Measurements from ENCODE around the gene AHNAK2. TPM values are rescaled to one million over a fixed set of nuclear protein-coding genes. Genes with fewer than 3 reads are reported as not detected.

Gene AHNAK2
- total RNA-seq, 1 experiment from 2014 or later: 45.0 TPM

DNA sequence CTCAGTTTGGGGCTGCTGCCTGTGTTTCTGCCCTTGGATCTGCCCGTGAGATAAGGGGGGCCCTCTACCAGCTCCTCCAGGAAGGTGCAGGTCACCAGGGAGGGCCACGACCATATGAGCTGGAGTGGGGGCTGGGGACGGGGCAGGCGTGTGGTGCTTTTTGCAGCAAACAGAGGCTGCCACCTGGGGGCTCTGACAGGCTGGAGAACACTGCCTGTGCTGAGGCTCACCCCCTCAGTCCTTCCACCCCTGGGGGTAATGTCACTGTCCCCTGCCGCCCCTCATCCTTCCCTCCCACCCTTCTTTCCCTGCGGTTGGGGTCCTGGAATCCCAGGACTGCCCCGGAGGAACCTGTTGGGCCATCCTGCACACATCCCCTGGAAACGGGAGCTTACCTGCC lies 50.3 kb downstream of the AHNAK2 start:
- intact Hi-C loops (cut with micrococcal nuclease): no loop called here
- RAD21 ChIA-PET (ENCODE audit: low non-redundant PET in 1 of 2, low total read pairs in 2 of 2, uncharacterized antibody in 2 of 2, unreplicated experiment in 2 of 2): no interaction called here

DNA sequence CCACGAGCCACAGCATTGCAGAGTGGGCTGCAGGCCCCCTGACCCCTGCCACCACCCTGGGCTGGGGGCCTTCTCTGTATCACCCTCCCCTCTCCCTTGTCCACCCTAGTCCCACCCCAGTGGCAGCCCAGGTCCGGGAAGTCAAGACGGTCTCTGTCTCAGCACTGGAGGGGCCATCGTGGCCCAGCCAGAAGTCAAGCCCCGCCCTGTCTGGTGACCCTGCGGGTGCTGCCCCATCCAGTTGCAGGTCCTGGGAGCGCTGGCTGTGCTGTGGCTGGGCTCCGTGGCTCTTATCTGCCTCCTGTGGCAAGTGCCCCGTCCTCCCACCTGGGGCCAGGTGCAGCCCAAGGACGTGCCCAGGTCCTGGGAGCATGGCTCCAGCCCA lies 50.8 kb downstream of the AHNAK2 start:
- intact Hi-C loops (cut with micrococcal nuclease): no loop called here
- no peaks in the 10 kb centered on the region for H3K4me1 ChIP-seq (ENCODE audit: control insufficient read depth in 1 of 2, insufficient read depth in 2 of 2, low read length in 2 of 2)
- ChIA-PET RAD21 (ENCODE audit: low non-redundant PET in 1 of 2, low total read pairs in 2 of 2, uncharacterized antibody in 2 of 2, unreplicated experiment in 2 of 2) (no interaction called here), POLR2A (no interaction called here), CTCF (no interaction called here)
- no peaks in the 10 kb centered on the region for H4K20me1 ChIP-seq (ENCODE audit: insufficient read depth)
- no peak overlapping the region for H3K4me2 ChIP-seq (ENCODE audit: low read length)
- H3K27ac ChIP-seq (ENCODE audit: low read depth, low read length): no peak overlapping the region
- no peak overlapping the region for H2AFZ ChIP-seq (ENCODE audit: low read depth, low read length, poor library complexity, severe bottlenecking)
- BruUV-seq (replicated peaks): no TSS peak
- no peaks in the 10 kb centered on the region for H3K79me2 ChIP-seq (ENCODE audit: insufficient read depth, low read length)
- H3K4me3 ChIP-seq (replicated peaks in 1 of 2; ENCODE audit: low read depth in 1 of 2, low read length in 2 of 2): no peak overlapping the region
- no peaks in the 10 kb centered on the region for H3K9me2 ChIP-seq (ENCODE audit: insufficient read depth)
- no peaks in the 10 kb centered on the region for H3K27me3 ChIP-seq (ENCODE audit: insufficient read depth, low read length)
- H3K36me3 ChIP-seq (ENCODE audit: control insufficient read depth in 1 of 2, insufficient read depth in 2 of 2, low read length in 2 of 2): no peaks in the 10 kb centered on the region
- H3K9ac ChIP-seq (ENCODE audit: low read length): no peak overlapping the region
- ATAC-seq: peak; percentile 23; the same call in 1 of the 2 replicates
- DNase-seq (ENCODE audit: low read depth, low spot score): no peak
- peaks cover 0 to 8% of the 10 kb centered on the region in 2 experiments; a peak in 1 of 4 replicates for H3K9me3 ChIP-seq (ENCODE audit: control insufficient read depth in 1 of 2, insufficient read depth in 1 of 2, low read depth in 1 of 2, low read length in 2 of 2)
- TF ChIP-seq EGR1 (IDR thresholded peaks at IDR 0.05; ENCODE audit: low read depth) (no peak), ATF3 (IDR thresholded peaks at IDR 0.05) (no peak), CTCF (IDR thresholded peaks at IDR 0.05 in 2 of 3, conservative IDR thresholded peaks at IDR 0.05 in 1 of 3; ENCODE audit: borderline replicate concordance in 1 of 3, insufficient read depth in 1 of 3, low read depth in 2 of 3, low read length in 2 of 3) (no peak), CBX3 (IDR thresholded peaks at IDR 0.05; ENCODE audit: low read depth) (no peak), CEBPB (IDR thresholded peaks at IDR 0.05; ENCODE audit: low read depth) (no peak), ZBTB33 (IDR thresholded peaks at IDR 0.05; ENCODE audit: extremely low read depth, insufficient replicate concordance, low read length) (no peak), SIN3A (IDR thresholded peaks at IDR 0.05; ENCODE audit: low read depth) (no peak), FOSL1 (IDR thresholded peaks at IDR 0.05; ENCODE audit: low read depth) (no peak), ZNF274 (IDR thresholded peaks at IDR 0.05; ENCODE audit: low read depth, low read length) (no peak), MAX (IDR thresholded peaks at IDR 0.05) (no peak), ZFX (IDR thresholded peaks at IDR 0.05) (no peak)
- TF ChIP-seq, protein P1, sequence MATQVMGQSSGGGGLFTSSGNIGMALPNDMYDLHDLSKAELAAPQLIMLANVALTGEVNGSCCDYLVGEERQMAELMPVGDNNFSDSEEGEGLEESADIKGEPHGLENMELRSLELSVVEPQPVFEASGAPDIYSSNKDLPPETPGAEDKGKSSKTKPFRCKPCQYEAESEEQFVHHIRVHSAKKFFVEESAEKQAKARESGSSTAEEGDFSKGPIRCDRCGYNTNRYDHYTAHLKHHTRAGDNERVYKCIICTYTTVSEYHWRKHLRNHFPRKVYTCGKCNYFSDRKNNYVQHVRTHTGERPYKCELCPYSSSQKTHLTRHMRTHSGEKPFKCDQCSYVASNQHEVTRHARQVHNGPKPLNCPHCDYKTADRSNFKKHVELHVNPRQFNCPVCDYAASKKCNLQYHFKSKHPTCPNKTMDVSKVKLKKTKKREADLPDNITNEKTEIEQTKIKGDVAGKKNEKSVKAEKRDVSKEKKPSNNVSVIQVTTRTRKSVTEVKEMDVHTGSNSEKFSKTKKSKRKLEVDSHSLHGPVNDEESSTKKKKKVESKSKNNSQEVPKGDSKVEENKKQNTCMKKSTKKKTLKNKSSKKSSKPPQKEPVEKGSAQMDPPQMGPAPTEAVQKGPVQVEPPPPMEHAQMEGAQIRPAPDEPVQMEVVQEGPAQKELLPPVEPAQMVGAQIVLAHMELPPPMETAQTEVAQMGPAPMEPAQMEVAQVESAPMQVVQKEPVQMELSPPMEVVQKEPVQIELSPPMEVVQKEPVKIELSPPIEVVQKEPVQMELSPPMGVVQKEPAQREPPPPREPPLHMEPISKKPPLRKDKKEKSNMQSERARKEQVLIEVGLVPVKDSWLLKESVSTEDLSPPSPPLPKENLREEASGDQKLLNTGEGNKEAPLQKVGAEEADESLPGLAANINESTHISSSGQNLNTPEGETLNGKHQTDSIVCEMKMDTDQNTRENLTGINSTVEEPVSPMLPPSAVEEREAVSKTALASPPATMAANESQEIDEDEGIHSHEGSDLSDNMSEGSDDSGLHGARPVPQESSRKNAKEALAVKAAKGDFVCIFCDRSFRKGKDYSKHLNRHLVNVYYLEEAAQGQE (IDR thresholded peaks at IDR 0.05; ENCODE audit: low read depth): no peak

More for the DNA sequence above, 50.3 kb downstream of the AHNAK2 start:
- Histone ChIP-seq H3K4me3 (replicated peaks in 1 of 2; ENCODE audit: low read depth in 1 of 2, low read length in 2 of 2) (no peak overlapping the region), H3K4me2 (ENCODE audit: low read length) (no peak overlapping the region), H3K9me2 (ENCODE audit: insufficient read depth) (no peaks in the 10 kb centered on the region), H3K27ac (ENCODE audit: low read depth, low read length) (no peak overlapping the region), H3K79me2 (ENCODE audit: insufficient read depth, low read length) (no peaks in the 10 kb centered on the region), H2AFZ (ENCODE audit: low read depth, low read length, poor library complexity, severe bottlenecking) (no peak overlapping the region), H3K9ac (ENCODE audit: low read length) (no peak overlapping the region), H3K4me1 (ENCODE audit: control insufficient read depth in 1 of 2, insufficient read depth in 2 of 2, low read length in 2 of 2) (peaks cover 0 to 4% of the 10 kb centered on the region in 2 experiments; a peak in 1 of 4 replicates), H3K36me3 (ENCODE audit: control insufficient read depth in 1 of 2, insufficient read depth in 2 of 2, low read length in 2 of 2) (no peaks in the 10 kb centered on the region), H4K20me1 (ENCODE audit: insufficient read depth) (no peaks in the 10 kb centered on the region), H3K9me3 (ENCODE audit: control insufficient read depth in 1 of 2, insufficient read depth in 1 of 2, low read depth in 1 of 2, low read length in 2 of 2) (peaks cover 0 to 8% of the 10 kb centered on the region in 2 experiments; a peak in 1 of 4 replicates), H3K27me3 (ENCODE audit: insufficient read depth, low read length) (no peaks in the 10 kb centered on the region)
- CTCF ChIA-PET: no interaction called here
- no peak for TF ChIP-seq YY1 (IDR thresholded peaks at IDR 0.05; ENCODE audit: extremely low read depth, insufficient replicate concordance, low read depth, low read length)
- BruUV-seq (replicated peaks): no TSS peak
- POLR2A ChIA-PET: no interaction called here
- DNase-seq (ENCODE audit: low read depth, low spot score) (no peak), ATAC-seq (peak; percentile 18; the same call in 1 of the 2 replicates)

All from HCT116 (cell line).